ENCODE measurements around the gene GALNT2. TPM values are rescaled to one million over a fixed set of nuclear protein-coding genes. Genes with fewer than 3 reads are reported as not detected.
A peak's percentile ranks its signal among the peaks of the same experiment; 100 is the strongest.

The GALNT2 gene
- total and polyA plus RNA-seq, 9 of the 15 experiments (the other 6 are each of a cell fraction or from before 2014, with no cell fraction given): 1.6 to 106 (median 51.9) TPM

DNA sequence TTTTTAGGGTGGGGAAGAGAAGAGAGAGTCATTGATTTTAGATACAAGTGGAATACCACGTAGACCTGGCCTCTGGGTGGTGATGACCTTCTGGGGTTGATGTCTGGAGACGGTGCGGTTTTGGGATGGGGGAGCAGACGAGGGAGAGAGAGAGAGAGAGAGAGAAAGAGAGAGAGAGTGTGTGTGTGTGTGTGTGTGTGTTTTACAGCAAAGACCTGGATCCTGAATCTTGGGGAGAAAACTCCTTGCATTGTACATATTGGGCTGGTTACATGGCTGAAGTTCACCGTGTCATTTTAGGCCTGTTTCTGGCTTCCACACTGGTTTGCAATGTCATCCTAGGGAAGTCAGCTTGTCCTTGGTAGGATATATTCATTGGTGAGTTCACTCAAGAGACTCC lies 89.0 kb downstream of the GALNT2 start (continued):
- TF ChIP-seq, protein P1, sequence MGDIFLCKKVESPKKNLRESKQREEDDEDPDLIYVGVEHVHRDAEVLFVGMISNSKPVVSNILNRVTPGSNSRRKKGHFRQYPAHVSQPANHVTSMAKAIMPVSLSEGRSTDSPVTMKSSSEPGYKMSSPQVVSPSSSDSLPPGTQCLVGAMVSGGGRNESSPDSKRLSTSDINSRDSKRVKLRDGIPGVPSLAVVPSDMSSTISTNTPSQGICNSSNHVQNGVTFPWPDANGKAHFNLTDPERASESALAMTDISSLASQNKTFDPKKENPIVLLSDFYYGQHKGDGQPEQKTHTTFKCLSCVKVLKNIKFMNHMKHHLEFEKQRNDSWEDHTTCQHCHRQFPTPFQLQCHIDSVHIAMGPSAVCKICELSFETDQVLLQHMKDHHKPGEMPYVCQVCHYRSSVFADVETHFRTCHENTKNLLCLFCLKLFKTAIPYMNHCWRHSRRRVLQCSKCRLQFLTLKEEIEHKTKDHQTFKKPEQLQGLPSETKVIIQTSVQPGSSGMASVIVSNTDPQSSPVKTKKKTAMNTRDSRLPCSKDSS (IDR thresholded peaks at IDR 0.05; ENCODE audit: low read depth, partially characterized antibody): no peak
- no peak for TF ChIP-seq JUNB (CRISPR knock-in tag; conservative IDR thresholded peaks at IDR 0.05)
- no peak for TF ChIP-seq SMC3 (conservative IDR thresholded peaks at IDR 0.05; ENCODE audit: insufficient read depth, low read depth, low read length)
- TF ChIP-seq NFRKB (IDR thresholded peaks at IDR 0.05; ENCODE audit: low read depth): peak; percentile 65; the same call in 1 of the 2 replicates
- TF ChIP-seq HDAC8 (tag; IDR thresholded peaks at IDR 0.05): no peak
- no peak for TF ChIP-seq EGR1 (conservative IDR thresholded peaks at IDR 0.05)
- TF ChIP-seq HBP1 (CRISPR knock-in tag; IDR thresholded peaks at IDR 0.05): no peak; the same call in 1 of the 2 replicates
- no peak for TF ChIP-seq COPS2 (conservative IDR thresholded peaks at IDR 0.05)
- TF ChIP-seq FOXP4 (CRISPR knock-in tag; IDR thresholded peaks at IDR 0.05; ENCODE audit: borderline replicate concordance): no peak
- no peak for TF ChIP-seq POLR2B (IDR thresholded peaks at IDR 0.05; ENCODE audit: low read depth, partially characterized antibody)
- TF ChIP-seq, protein P2, sequence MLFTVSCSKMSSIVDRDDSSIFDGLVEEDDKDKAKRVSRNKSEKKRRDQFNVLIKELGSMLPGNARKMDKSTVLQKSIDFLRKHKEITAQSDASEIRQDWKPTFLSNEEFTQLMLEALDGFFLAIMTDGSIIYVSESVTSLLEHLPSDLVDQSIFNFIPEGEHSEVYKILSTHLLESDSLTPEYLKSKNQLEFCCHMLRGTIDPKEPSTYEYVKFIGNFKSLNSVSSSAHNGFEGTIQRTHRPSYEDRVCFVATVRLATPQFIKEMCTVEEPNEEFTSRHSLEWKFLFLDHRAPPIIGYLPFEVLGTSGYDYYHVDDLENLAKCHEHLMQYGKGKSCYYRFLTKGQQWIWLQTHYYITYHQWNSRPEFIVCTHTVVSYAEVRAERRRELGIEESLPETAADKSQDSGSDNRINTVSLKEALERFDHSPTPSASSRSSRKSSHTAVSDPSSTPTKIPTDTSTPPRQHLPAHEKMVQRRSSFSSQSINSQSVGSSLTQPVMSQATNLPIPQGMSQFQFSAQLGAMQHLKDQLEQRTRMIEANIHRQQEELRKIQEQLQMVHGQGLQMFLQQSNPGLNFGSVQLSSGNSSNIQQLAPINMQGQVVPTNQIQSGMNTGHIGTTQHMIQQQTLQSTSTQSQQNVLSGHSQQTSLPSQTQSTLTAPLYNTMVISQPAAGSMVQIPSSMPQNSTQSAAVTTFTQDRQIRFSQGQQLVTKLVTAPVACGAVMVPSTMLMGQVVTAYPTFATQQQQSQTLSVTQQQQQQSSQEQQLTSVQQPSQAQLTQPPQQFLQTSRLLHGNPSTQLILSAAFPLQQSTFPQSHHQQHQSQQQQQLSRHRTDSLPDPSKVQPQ (CRISPR knock-in tag; IDR thresholded peaks at IDR 0.05; ENCODE audit: borderline replicate concordance): no peak
- TF ChIP-seq PHTF2 (CRISPR knock-in tag; IDR thresholded peaks at IDR 0.05): no peak
- TF ChIP-seq MCM2 (IDR thresholded peaks at IDR 0.05; ENCODE audit: low read depth): no peak
- no peak for TF ChIP-seq MCM3 (IDR thresholded peaks at IDR 0.05)
- no peak for TF ChIP-seq FOXO4 (CRISPR knock-in tag; IDR thresholded peaks at IDR 0.05)
- no peak for TF ChIP-seq MYNN (IDR thresholded peaks at IDR 0.05)
- TF ChIP-seq MYNN (CRISPR knock-in tag; IDR thresholded peaks at IDR 0.05): no peak
- TF ChIP-seq TAF1 (IDR thresholded peaks at IDR 0.05; ENCODE audit: control insufficient read depth, extremely low read depth, insufficient read depth, low read length, severe bottlenecking): no peak
- TF ChIP-seq FIP1L1 (IDR thresholded peaks at IDR 0.05; ENCODE audit: low read depth, low read length, poor library complexity, severe bottlenecking): no peak
- peak in 1 of 2 experiments; percentile 33; a peak in 2 of 4 replicates for TF ChIP-seq KDM1A (IDR thresholded peaks at IDR 0.05)
- peak; percentile 87 for TF ChIP-seq DPF2 (IDR thresholded peaks at IDR 0.05)
- no peak for TF ChIP-seq CHD2 (IDR thresholded peaks at IDR 0.05; ENCODE audit: low read depth, low read length)

Measured in K562 (cell line).